Measurements from ENCODE around the gene STOM. TPM values are rescaled to one million over a fixed set of nuclear protein-coding genes. Genes with fewer than 3 reads are reported as not detected.

The STOM gene
- total RNA-seq, 1 experiment from 2014 or later, result 33.1 TPM

- Mint-ChIP-seq H3K27ac (ENCODE audit: unreplicated experiment) (no peak overlapping the region), H3K36me3 (ENCODE audit: insufficient read depth, unreplicated experiment) (peaks cover 33% of the 10 kb centered on the region), H3K27me3 (ENCODE audit: insufficient read depth, unreplicated experiment) (no peaks in the 10 kb centered on the region), H3K4me3 (ENCODE audit: unreplicated experiment) (no peak overlapping the region), H3K9me3 (ENCODE audit: unreplicated experiment) (no peaks in the 10 kb centered on the region), H3K4me1 (ENCODE audit: low read depth, unreplicated experiment) (no peaks in the 10 kb centered on the region)
- Histone ChIP-seq H3K36me3 (ENCODE audit: control insufficient read depth, insufficient read depth, low read length) (peaks cover 9% of the 10 kb centered on the region), H3K4me3 (ENCODE audit: low read depth, low read length) (no peak overlapping the region), H3K27me3 (replicated peaks; ENCODE audit: control insufficient read depth, insufficient read depth, low read length) (no peaks in the 10 kb centered on the region), H3K4me1 (peaks cover 4% of the 10 kb centered on the region; the same call in 1 of the 2 replicates), H3K9me3 (no peaks in the 10 kb centered on the region)
- no TSS peak for BruUV-seq (replicated peaks)
- TF ChIP-seq CTCF (IDR thresholded peaks at IDR 0.05; ENCODE audit: insufficient read depth in 1 of 2, low read depth in 1 of 2, low read length in 1 of 2, severe bottlenecking in 1 of 2, unreplicated experiment in 1 of 2), result no peak
- ChIA-PET CTCF (interaction anchor here (0.6 kb wide), 1 partner anchor 48 kb away, joined by 4 read pairs; no protein-coding TSS in a partner anchor), POLR2A (no interaction called here)
- no peak for DNase-seq
- intact Hi-C loops (cut with micrococcal nuclease; ENCODE audit: unreplicated experiment), result no loop called here
Measured at GRCh38 chr9:121316378-121316777, 53.7 kb downstream of the STOM start.

- peaks cover 20% of the 10 kb centered on the region for H3K36me3 Mint-ChIP-seq (ENCODE audit: insufficient read depth, unreplicated experiment)
- no peak for TF ChIP-seq CTCF (IDR thresholded peaks at IDR 0.05; ENCODE audit: insufficient read depth in 1 of 2, low read depth in 1 of 2, low read length in 1 of 2, severe bottlenecking in 1 of 2, unreplicated experiment in 1 of 2)
- intact Hi-C loops (cut with micrococcal nuclease; ENCODE audit: unreplicated experiment), result no loop called here
- H3K27ac Mint-ChIP-seq (ENCODE audit: unreplicated experiment), result no peak overlapping the region
- H3K4me3 Mint-ChIP-seq (ENCODE audit: unreplicated experiment), result no peak overlapping the region
- H3K4me3 ChIP-seq (ENCODE audit: low read depth, low read length), result no peak overlapping the region
- H3K4me1 Mint-ChIP-seq (ENCODE audit: low read depth, unreplicated experiment), result no peaks in the 10 kb centered on the region
- POLR2A ChIA-PET, result no interaction called here
- no peaks in the 10 kb centered on the region for H3K9me3 ChIP-seq
- H3K4me1 ChIP-seq, result no peaks in the 10 kb centered on the region
- H3K36me3 ChIP-seq (ENCODE audit: control insufficient read depth, insufficient read depth, low read length), result peaks cover 5% of the 10 kb centered on the region; the same call in 1 of the 2 replicates
- BruUV-seq (replicated peaks), result no TSS peak
- no peaks in the 10 kb centered on the region for H3K27me3 Mint-ChIP-seq (ENCODE audit: insufficient read depth, unreplicated experiment)
- CTCF ChIA-PET, result no interaction called here
- DNase-seq, result no peak
- H3K27me3 ChIP-seq (replicated peaks; ENCODE audit: control insufficient read depth, insufficient read depth, low read length), result no peaks in the 10 kb centered on the region
- H3K9me3 Mint-ChIP-seq (ENCODE audit: unreplicated experiment), result no peaks in the 10 kb centered on the region
Measured at GRCh38 chr9:121313458-121314152, 56.4 kb downstream of the STOM start.

GRCh38 chr9:121312169-121312568 is 57.9 kb downstream of the STOM start:
- Histone ChIP-seq H3K36me3 (ENCODE audit: control insufficient read depth, insufficient read depth, low read length) (peaks cover 5% of the 10 kb centered on the region; the same call in 1 of the 2 replicates), H3K4me3 (ENCODE audit: low read depth, low read length) (no peak overlapping the region), H3K9me3 (no peaks in the 10 kb centered on the region), H3K4me1 (no peaks in the 10 kb centered on the region), H3K27me3 (replicated peaks; ENCODE audit: control insufficient read depth, insufficient read depth, low read length) (no peaks in the 10 kb centered on the region)
- POLR2A ChIA-PET, result no interaction called here
- Mint-ChIP-seq H3K4me1 (ENCODE audit: low read depth, unreplicated experiment) (no peaks in the 10 kb centered on the region), H3K4me3 (ENCODE audit: unreplicated experiment) (no peak overlapping the region), H3K27me3 (ENCODE audit: insufficient read depth, unreplicated experiment) (no peaks in the 10 kb centered on the region), H3K9me3 (ENCODE audit: unreplicated experiment) (no peaks in the 10 kb centered on the region), H3K27ac (ENCODE audit: unreplicated experiment) (no peak overlapping the region), H3K36me3 (ENCODE audit: insufficient read depth, unreplicated experiment) (peaks cover 24% of the 10 kb centered on the region)
- intact Hi-C loops (cut with micrococcal nuclease; ENCODE audit: unreplicated experiment), result no loop called here
- no peak for DNase-seq
- CTCF ChIA-PET, result no interaction called here
- BruUV-seq (replicated peaks), result no TSS peak
- no peak for TF ChIP-seq CTCF (IDR thresholded peaks at IDR 0.05; ENCODE audit: insufficient read depth in 1 of 2, low read depth in 1 of 2, low read length in 1 of 2, severe bottlenecking in 1 of 2, unreplicated experiment in 1 of 2)
